ENCODE data around the gene B4GALT3. TPM values are rescaled to one million over a fixed set of nuclear protein-coding genes. Genes with fewer than 3 reads are reported as not detected.

Gene B4GALT3
- total and polyA plus RNA-seq, 2 donors (not counting 3 experiments of a cell fraction or from before 2014, with no cell fraction given), result 39.5 to 60.4 TPM

DNA sequence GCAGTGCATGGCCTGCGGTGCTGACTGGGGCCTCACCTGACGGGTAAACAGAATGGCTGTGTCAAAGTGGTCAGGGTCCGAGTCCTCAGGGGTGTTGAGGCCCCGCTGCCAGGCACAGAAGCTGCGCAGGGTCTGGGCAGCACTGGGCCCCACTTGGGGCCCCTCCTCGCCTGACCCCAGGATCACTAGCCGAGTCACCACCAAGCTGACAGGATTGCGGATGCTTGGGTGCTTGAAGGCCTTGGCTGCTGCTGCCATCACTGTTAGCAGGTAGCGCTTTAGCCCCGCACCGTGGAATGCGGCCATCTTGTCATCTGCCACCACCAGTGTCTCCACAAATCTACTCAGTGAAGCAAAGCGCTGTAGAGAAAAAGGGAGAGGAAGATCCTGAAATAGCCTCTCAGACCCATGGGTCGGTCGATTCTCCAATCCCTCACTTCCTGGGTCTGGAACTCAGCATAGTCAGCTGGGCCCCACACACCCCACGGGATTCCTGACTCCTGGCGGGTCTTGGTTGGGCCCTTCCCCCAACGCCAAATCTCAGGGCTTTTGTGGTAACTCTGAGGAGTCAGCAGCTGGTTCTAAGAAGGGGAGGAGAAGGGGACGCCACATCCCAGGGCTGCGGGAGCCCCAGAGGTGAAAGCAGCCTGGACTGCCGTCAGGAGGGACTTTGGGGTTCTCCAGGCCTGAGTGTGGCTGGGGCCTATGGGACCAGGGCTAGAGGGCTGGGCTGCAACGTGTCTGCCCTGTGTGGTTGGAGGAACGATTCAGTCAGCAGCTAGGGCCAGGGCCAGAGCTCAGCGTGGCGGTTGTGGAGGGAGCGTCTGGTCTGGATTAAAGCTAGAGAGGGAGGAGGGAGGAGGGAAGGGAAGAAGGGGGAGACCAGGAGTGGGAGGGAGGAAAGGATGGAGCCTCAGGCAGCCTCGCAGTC is 19.5 kb upstream of the B4GALT3 start:
- peak overlapping the region; percentile 26 to 51 (median 40) for H3K4me3 ChIP-seq (replicated peaks in 1 of 3; ENCODE audit: insufficient read depth in 1 of 3, low read depth in 1 of 3, low read length in 3 of 3)
- H3K4me1 ChIP-seq (ENCODE audit: control insufficient read depth, extremely low read depth, insufficient read depth, low read length), result peaks cover 54% of the 10 kb centered on the region
- intact Hi-C loops (cut with micrococcal nuclease) (no loop called here), dilution Hi-C loops (cut with MboI; ENCODE audit: extremely low pct_ligation_motif_present, low sequenced_read_pairs) (no loop called here)
- FAIRE-seq (no peak), DNase-seq (ENCODE audit: low read depth, low spot score) (peak; percentile 39)
- POLR2A ChIA-PET, result no interaction called here
- no peaks in the 10 kb centered on the region for H4K20me1 ChIP-seq (replicated peaks; ENCODE audit: control insufficient read depth, extremely low read depth, insufficient read depth, low read length)
- CTCF ChIA-PET, result interaction anchor here (0.6 to 3.2 kb wide), 6 partner anchors 30 to 193 kb away, joined by 3 to 35 read pairs (median 6); partner anchors contain the start of genes PPOX and TOMM40L
- H3K36me3 ChIP-seq (ENCODE audit: control insufficient read depth in 2 of 2, extremely low read depth in 1 of 2, insufficient read depth in 2 of 2, low read length in 2 of 2), result peaks cover 0 to 3% of the 10 kb centered on the region in 2 experiments
- H3K4me2 ChIP-seq (ENCODE audit: insufficient read depth, low read length), result peak overlapping the region; percentile 47
- no TSS peak for BruUV-seq (replicated peaks)
- H3K9me1 ChIP-seq (replicated peaks; ENCODE audit: control insufficient read depth, extremely low read depth, insufficient read depth, low read length), result no peaks in the 10 kb centered on the region
- H3K9ac ChIP-seq (replicated peaks; ENCODE audit: extremely low read depth, insufficient read depth, low read length), result peak overlapping the region; percentile 42
- TF ChIP-seq POLR2A (IDR thresholded peaks at IDR 0.05; ENCODE audit: low read depth, low read length) (no peak), GATA2 (IDR thresholded peaks at IDR 0.05; ENCODE audit: insufficient read depth, insufficient read length, low read depth, low read length) (no peak), JUN (IDR thresholded peaks at IDR 0.05; ENCODE audit: borderline replicate concordance, insufficient read depth, insufficient read length, low read depth) (no peak), EZH2 (IDR thresholded peaks at IDR 0.05; ENCODE audit: borderline replicate concordance, low read depth, low read length, severe bottlenecking) (no peak), MYC (IDR thresholded peaks at IDR 0.05; ENCODE audit: low read depth, low read length) (no peak), POLR2AphosphoS5 (IDR thresholded peaks at IDR 0.05; ENCODE audit: insufficient read depth, low read depth, low read length) (no peak), FOS (IDR thresholded peaks at IDR 0.05; ENCODE audit: borderline replicate concordance, insufficient read depth, low read length) (no peak)
- TF ChIP-seq, protein P1, sequence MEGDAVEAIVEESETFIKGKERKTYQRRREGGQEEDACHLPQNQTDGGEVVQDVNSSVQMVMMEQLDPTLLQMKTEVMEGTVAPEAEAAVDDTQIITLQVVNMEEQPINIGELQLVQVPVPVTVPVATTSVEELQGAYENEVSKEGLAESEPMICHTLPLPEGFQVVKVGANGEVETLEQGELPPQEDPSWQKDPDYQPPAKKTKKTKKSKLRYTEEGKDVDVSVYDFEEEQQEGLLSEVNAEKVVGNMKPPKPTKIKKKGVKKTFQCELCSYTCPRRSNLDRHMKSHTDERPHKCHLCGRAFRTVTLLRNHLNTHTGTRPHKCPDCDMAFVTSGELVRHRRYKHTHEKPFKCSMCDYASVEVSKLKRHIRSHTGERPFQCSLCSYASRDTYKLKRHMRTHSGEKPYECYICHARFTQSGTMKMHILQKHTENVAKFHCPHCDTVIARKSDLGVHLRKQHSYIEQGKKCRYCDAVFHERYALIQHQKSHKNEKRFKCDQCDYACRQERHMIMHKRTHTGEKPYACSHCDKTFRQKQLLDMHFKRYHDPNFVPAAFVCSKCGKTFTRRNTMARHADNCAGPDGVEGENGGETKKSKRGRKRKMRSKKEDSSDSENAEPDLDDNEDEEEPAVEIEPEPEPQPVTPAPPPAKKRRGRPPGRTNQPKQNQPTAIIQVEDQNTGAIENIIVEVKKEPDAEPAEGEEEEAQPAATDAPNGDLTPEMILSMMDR (IDR thresholded peaks at IDR 0.05; ENCODE audit: extremely low read depth in 1 of 2, insufficient read depth in 1 of 2, low read depth in 1 of 2, low read length in 2 of 2), result no peak
- TF ChIP-seq, protein P2, sequence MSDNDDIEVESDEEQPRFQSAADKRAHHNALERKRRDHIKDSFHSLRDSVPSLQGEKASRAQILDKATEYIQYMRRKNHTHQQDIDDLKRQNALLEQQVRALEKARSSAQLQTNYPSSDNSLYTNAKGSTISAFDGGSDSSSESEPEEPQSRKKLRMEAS (IDR thresholded peaks at IDR 0.05; ENCODE audit: insufficient read depth, insufficient read length), result no peak
- H3K27me3 ChIP-seq (ENCODE audit: control insufficient read depth in 2 of 2, insufficient read depth in 2 of 2, low read length in 2 of 2), result no peaks in the 10 kb centered on the region
- H3K9me3 ChIP-seq (replicated peaks; ENCODE audit: control insufficient read depth, insufficient read depth, low read length), result no peaks in the 10 kb centered on the region
- H3K79me2 ChIP-seq (ENCODE audit: control insufficient read depth, insufficient read depth, low read length), result peaks cover 34% of the 10 kb centered on the region
- H3K27ac ChIP-seq (ENCODE audit: insufficient read depth, low read depth, low read length), result peak overlapping the region; percentile 30
- H2AFZ ChIP-seq (ENCODE audit: low read depth, low read length), result peak overlapping the region; percentile 1
